Measurements from ENCODE around the gene PANK4. TPM values are rescaled to one million over a fixed set of nuclear protein-coding genes. Genes with fewer than 3 reads are reported as not detected.

PANK4 gene
- total RNA-seq, 4 donors from 2014 or later, result 22.5 to 48.9 (median 37.9) TPM

DNA sequence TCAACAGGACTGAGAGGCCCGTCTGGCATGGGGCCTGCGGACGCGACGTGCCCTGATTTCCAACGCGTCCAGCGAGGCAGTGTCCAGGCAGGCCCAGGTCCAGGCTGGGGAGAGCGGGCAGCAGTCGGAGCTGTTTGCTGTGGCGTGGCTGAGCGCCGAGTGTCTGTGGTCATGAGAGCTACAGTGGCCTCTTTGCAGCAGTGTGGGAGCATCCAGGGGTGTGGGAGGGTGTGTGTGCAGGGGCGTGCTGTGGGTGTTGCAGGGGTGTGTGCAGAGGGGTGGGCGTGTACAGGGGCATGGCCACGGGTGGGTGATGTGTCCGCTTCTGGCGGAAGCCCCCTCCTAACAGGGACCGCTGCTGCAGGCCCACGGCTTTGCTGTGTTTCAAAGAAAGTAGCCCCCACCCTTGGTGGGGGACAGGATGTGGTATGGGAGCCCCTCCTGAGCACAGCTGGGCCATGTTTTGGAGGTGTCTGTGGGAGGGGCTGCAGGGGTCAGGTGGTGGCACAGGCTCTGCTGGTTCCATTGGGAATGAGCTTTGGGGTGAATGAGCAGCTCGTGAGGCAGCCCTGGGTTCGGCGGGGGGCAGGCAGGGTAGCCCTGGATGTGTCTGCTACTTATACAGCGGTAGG is 32.6 kb downstream of the PANK4 start:
- no peak for DNase-seq (ENCODE audit: extremely low spot score)
- intact Hi-C loops (cut with DNase I), result no loop called here
- Histone ChIP-seq H3K27ac (replicated peaks in 1 of 4) (no peak overlapping the region), H3K4me1 (no peaks in the 10 kb centered on the region), H3K36me3 (no peaks in the 10 kb centered on the region), H3K4me3 (no peak overlapping the region), H3K9me3 (peaks cover 0 to 8% (median 7%) of the 10 kb centered on the region in 4 donors), H3K27me3 (peaks cover 0 to 40% (median 0%) of the 10 kb centered on the region in 4 donors)
- WGBS, result 74% methylated on average over 17 of the region's 24 CpGs
- TF ChIP-seq POLR2A (IDR thresholded peaks at IDR 0.05; ENCODE audit: low read depth) (no peak), POLR2AphosphoS5 (IDR thresholded peaks at IDR 0.05) (no peak), EP300 (IDR thresholded peaks at IDR 0.05) (no peak)
- TF ChIP-seq, protein P1, sequence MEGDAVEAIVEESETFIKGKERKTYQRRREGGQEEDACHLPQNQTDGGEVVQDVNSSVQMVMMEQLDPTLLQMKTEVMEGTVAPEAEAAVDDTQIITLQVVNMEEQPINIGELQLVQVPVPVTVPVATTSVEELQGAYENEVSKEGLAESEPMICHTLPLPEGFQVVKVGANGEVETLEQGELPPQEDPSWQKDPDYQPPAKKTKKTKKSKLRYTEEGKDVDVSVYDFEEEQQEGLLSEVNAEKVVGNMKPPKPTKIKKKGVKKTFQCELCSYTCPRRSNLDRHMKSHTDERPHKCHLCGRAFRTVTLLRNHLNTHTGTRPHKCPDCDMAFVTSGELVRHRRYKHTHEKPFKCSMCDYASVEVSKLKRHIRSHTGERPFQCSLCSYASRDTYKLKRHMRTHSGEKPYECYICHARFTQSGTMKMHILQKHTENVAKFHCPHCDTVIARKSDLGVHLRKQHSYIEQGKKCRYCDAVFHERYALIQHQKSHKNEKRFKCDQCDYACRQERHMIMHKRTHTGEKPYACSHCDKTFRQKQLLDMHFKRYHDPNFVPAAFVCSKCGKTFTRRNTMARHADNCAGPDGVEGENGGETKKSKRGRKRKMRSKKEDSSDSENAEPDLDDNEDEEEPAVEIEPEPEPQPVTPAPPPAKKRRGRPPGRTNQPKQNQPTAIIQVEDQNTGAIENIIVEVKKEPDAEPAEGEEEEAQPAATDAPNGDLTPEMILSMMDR (IDR thresholded peaks at IDR 0.05), result no peak

DNA sequence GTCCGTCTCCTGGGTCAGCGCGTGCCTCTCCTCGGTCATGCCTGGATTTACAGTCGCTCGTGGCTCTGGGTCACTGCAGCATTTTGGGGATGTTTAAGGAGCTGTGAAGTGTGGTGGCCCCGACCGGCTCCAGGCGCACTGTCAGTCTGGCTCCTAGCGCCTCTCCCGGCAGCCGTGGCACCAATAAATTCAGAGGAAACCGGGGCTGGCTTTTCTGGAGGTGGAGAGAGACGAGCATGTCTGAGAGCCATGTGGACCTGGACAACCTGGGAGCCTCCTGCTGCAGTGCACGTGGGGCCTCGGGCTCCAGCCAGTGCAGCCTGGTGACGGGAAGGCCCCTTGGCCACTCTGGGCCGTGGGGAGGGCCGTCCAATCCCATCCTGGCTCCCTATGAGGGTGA is 33.2 kb downstream of the PANK4 start:
- Histone ChIP-seq H3K9me3 (peaks cover 0 to 14% (median 11%) of the 10 kb centered on the region in 4 donors), H3K4me1 (no peaks in the 10 kb centered on the region), H3K36me3 (no peaks in the 10 kb centered on the region), H3K27ac (replicated peaks in 1 of 4) (no peak overlapping the region), H3K4me3 (no peak overlapping the region), H3K27me3 (peaks cover 0 to 35% (median 0%) of the 10 kb centered on the region in 4 donors)
- TF ChIP-seq POLR2AphosphoS5 (IDR thresholded peaks at IDR 0.05), result no peak
- TF ChIP-seq, protein P1 (IDR thresholded peaks at IDR 0.05), result no peak
- no peak for TF ChIP-seq POLR2A (IDR thresholded peaks at IDR 0.05; ENCODE audit: low read depth)
- DNase-seq (ENCODE audit: extremely low spot score), result no peak
- intact Hi-C loops (cut with DNase I), result no loop called here
- 61% methylated on average over 7 of the region's 19 CpGs for WGBS

DNA sequence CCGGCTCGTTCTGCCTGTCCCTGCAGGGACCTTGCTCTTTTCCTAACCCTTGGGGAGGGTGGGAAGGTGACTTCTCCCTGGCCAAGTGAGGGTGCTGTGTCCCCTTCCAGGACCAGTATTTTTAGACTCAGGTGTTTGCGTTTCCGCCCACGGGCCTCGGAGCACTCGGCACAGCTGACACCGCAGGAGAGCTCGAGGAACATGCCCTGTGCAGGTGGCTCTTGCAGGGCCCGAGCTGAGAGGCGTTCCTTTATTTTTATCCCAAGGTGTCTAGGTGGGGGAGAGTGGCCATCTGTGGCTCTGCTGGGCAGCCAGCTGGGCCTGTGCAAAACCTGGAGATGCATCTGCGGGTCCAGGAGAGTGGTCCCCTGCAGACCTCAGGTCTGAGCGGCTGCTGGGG is 34.3 kb downstream of the PANK4 start:
- H3K4me3 ChIP-seq, result no peak overlapping the region
- intact Hi-C loops (cut with DNase I), result no loop called here
- no peak overlapping the region for H3K27ac ChIP-seq (replicated peaks in 1 of 4)
- peaks cover 0 to 17% (median 11%) of the 10 kb centered on the region in 4 donors for H3K9me3 ChIP-seq
- no peaks in the 10 kb centered on the region for H3K36me3 ChIP-seq
- no peaks in the 10 kb centered on the region for H3K4me1 ChIP-seq
- DNase-seq (ENCODE audit: extremely low spot score), result no peak
- peaks cover 0 to 26% (median 0%) of the 10 kb centered on the region in 4 donors for H3K27me3 ChIP-seq
- WGBS, result 64% methylated on average over 5 of the region's 13 CpGs
- TF ChIP-seq EP300 (IDR thresholded peaks at IDR 0.05) (no peak), POLR2A (IDR thresholded peaks at IDR 0.05; ENCODE audit: low read depth) (no peak), POLR2AphosphoS5 (IDR thresholded peaks at IDR 0.05) (no peak)
- TF ChIP-seq, protein P1 (IDR thresholded peaks at IDR 0.05), result no peak

DNA sequence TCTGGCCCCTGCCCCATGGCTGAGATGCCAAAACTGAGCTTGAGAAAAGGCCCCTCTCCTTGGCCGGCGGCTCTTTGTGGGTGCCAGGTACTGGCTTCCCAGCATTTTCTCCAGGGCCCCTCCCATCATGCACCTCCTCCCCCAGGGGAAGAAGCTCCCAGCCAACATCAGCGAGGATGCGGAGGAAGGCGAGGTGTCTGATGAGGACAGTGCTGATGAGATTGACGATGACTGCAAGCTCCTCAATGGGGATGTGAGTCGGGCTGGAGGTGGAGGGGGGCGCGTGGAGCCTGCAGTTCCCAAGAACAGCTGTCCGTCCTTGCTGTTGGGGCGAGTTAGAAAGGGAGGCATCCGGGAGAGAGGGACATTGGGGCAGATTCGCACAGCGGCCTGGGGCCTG is 36.8 kb downstream of the PANK4 start:
- Histone ChIP-seq H3K36me3 (no peaks in the 10 kb centered on the region), H3K4me3 (no peak overlapping the region), H3K27ac (replicated peaks in 1 of 4) (no peak overlapping the region), H3K9me3 (peaks cover 0 to 17% (median 11%) of the 10 kb centered on the region in 4 donors), H3K4me1 (no peaks in the 10 kb centered on the region), H3K27me3 (peaks cover 0 to 20% (median 0%) of the 10 kb centered on the region in 4 donors)
- DNase-seq (ENCODE audit: extremely low spot score), result no peak
- intact Hi-C loops (cut with DNase I), result no loop called here
- 88% methylated on average over 10 of the region's 14 CpGs for WGBS
- no peak for TF ChIP-seq POLR2A (IDR thresholded peaks at IDR 0.05; ENCODE audit: low read depth)
- no peak for TF ChIP-seq EP300 (IDR thresholded peaks at IDR 0.05)
- no peak for TF ChIP-seq POLR2AphosphoS5 (IDR thresholded peaks at IDR 0.05)
- TF ChIP-seq, protein P1 (IDR thresholded peaks at IDR 0.05), result no peak

DNA sequence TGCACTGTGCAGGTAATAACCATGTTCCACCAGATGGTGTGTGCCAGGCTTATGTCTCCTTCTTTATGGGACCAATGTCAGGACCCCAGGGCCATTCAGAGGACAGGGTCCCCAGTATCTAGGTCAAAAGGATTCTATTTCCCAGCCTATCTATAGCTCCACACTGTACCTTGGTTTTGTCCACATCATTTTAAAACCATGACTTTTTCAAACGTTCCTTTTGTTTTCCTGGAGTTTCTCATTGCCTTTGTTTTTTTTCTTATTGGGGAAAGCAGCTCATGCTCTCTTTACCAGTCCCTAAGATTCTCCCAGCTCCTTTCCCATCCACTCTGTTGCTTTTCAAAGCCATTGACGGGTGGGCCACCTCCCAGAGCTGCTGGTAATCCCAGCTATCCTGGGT is 37.7 kb downstream of the PANK4 start:
- Histone ChIP-seq H3K27me3 (peaks cover 0 to 20% (median 0%) of the 10 kb centered on the region in 4 donors), H3K9me3 (peaks cover 0 to 17% (median 11%) of the 10 kb centered on the region in 4 donors), H3K36me3 (no peaks in the 10 kb centered on the region), H3K27ac (replicated peaks in 1 of 4) (no peak overlapping the region), H3K4me3 (no peak overlapping the region), H3K4me1 (no peaks in the 10 kb centered on the region)
- DNase-seq (ENCODE audit: extremely low spot score), result no peak
- 87% methylated on average over 2 of the region's 2 CpGs for WGBS
- no peak for TF ChIP-seq POLR2A (IDR thresholded peaks at IDR 0.05; ENCODE audit: low read depth)
- TF ChIP-seq, protein P1 (IDR thresholded peaks at IDR 0.05), result no peak
- TF ChIP-seq POLR2AphosphoS5 (IDR thresholded peaks at IDR 0.05), result no peak
- intact Hi-C loops (cut with DNase I), result no loop called here

Measured in esophagus muscularis mucosa (tissue), 4 donors.